Pulmonary artery endothelial cell (primary cell): ENCODE measurements around the gene PRSS8. TPM values are rescaled to one million over a fixed set of nuclear protein-coding genes. Genes with fewer than 3 reads are reported as not detected.
A peak's percentile ranks its signal among the peaks of the same experiment; 100 is the strongest.
"Not testable (repeated sequence)": the region's sequence is repeated elsewhere in the genome, so short reads cannot be mapped to it uniquely, and the experiment has no call there.

Experiments
- DNase-seq: peaks from one replicate; pipeline ENCODE4 v3.0.0-alpha.2; 2011; ENCODE audit warnings: low read depth, low spot score
- total RNA-seq: library from RNA; depleted of rRNA; stranded (reverse); fragments of >200 nt; gene quantifications from 2 replicates; pipeline ENCODE4 v1.2.3, GENCODE V29; 2014

PRSS8 gene
- not detected in 2 replicates for total RNA-seq

GRCh38 chr16:31135535-31136286 is at the start of gene PRSS8:
PRSS8 (minus strand) TSS chr16:31135727; CDS start chr16:31135498, 229 bp downstream.
- DNase-seq: no peak

DNA sequence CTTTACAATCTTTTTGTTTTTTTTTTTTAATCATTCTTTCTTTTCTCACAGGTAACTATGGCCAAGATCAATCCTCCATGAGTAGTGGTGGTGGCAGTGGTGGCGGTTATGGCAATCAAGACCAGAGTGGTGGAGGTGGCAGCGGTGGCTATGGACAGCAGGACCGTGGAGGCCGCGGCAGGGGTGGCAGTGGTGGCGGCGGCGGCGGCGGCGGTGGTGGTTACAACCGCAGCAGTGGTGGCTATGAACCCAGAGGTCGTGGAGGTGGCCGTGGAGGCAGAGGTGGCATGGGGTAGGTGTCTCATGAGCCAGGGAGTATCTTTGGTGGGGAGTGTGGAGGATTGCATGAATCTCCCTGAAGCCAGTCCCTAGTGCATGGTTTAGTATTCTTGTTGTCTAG is 49.4 kb upstream of the PRSS8 start:
- no peak for DNase-seq

DNA sequence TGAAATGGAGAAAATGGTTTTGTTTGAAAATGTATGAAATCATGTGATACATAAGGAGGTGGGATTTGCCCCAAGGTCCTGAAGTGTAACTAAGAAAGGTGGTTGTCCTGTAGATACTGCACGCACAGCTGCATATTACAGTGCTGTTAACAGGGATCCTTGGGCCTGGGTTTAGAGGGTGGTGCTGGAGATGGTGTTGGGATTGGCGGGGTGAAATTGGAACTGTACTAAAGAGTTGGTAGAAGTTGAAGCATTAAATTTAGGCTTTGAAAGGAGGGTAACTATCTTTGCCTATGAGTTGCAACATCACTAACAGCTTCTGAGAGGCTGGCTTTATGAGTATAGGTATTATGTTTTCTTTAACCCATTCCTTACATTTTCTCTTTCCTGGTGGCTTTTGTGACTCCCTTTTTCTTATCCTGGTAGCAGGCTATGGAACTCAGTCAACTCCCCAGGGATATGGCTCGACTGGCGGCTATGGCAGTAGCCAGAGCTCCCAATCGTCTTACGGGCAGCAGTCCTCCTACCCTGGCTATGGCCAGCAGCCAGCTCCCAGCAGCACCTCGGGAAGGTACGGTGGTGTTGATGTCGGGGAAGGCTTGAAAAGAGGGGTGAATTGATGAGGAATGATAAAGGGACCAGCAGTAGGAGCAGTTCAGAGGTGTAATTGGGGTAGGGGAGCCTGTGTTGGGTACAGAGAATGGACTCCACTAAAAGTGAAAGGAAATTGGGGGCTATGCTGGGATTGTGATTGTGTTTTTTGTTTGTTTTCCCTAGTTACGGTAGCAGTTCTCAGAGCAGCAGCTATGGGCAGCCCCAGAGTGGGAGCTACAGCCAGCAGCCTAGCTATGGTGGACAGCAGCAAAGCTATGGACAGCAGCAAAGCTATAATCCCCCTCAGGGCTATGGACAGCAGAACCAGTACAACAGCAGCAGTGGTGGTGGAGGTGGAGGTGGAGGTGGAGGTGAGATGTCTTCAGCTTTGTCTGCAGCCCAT is 48.2 kb upstream of the PRSS8 start:
- no peak for DNase-seq

DNA sequence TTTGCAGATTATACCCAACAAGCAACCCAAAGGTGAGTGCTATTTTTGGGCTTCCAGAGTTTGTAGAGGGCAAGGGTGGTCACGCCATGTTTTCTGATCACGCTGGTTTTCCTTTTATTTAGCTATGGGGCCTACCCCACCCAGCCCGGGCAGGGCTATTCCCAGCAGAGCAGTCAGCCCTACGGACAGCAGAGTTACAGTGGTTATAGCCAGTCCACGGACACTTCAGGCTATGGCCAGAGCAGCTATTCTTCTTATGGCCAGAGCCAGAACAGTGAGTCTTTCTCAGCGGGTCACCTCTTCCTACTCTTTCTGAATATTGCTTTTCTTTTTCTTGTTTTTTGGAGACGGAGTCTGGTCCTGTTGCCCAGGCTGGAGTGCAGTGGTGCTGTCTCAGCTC is 46.9 kb upstream of the PRSS8 start:
- DNase-seq: no peak

GRCh38 chr16:31181102-31181830 is 45.7 kb upstream of the PRSS8 start:
- DNase-seq: no peak

DNA sequence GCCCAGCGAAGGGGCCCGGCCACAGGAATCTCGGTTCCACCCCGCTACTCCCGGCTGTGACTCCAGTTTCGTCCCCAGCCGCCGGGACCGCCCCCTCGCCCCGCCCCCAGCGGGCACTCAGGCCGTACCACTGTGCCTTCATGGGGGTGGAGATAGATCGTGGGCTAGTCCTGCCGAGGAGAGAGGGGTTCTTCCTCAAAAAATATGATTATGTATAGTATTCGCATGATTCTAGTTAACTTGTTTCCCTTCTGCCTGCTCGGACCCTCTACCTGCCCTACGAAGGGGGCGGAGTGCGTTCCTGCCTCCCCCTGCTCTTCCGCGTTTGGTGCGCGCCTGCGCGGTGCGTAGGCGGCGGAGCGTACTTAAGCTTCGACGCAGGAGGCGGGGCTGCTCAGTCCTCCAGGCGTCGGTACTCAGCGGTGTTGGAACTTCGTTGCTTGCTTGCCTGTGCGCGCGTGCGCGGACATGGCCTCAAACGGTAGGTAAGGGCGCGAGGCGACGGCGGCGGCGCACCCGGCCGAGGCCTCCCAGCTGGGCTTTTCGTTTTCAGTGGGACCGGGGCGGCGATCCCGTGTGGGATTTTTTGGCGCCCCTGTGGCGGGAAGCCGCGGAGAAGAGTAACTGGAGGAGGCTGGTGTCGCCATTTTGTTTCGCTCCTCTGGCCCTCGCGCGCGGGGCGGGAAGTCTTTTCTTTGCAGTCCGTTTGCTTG is 44.4 kb upstream of the PRSS8 start, which contains the start of gene FUS:
Gene FUS (plus strand): TSS at position 393 of the 713 bp plus-strand sequence. CDS start 76 bp downstream, at position 469.
- peak; percentile 49 for DNase-seq

GRCh38 chr16:31179219-31179746 is 43.8 kb upstream of the PRSS8 start:
- DNase-seq: no peak

DNA sequence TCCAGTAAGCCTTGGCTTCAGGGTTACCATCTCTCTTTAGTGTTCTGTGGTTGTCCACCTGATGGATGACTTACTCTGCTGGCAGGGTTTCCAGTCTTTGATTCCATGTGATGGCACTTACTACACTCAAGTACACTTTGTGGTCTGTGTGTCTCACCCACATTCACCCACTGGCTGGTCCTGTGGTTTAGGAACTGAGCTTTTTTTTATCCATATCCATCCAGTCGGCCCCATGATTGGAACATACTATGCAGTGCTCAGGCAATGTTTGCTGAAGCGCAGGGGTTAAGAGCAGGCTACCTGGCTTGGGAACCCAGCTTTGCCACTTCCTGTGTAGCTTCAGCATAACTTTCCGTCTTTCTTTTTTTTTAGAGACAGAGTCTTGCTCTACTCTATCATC is 41.6 kb upstream of the PRSS8 start:
- no peak for DNase-seq

- not testable (repeated sequence) for DNase-seq
These were observed 34.5 kb upstream of the PRSS8 start for GRCh38 chr16:31170048-31170447.

DNA sequence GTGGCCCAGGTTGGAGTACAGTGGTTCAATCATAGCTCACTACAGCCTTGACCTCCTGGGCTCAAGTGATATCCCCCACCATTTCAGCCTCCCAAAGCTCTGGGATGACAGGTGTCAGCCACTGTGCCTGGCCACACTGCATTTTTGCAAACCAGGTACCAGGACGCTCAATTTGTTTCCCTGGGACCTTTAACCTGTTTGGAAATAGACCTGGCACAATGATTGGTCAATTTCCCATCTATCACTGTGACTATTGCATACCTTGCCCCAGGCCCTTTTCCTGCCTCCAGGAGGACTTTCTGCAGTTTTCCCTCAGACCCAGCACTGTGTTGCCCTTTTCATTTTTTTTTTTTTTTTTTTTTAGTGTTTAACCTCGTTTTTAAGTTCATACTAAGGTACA is 33.3 kb upstream of the PRSS8 start:
- no peak for DNase-seq

- no peak for DNase-seq
These were observed 31.8 kb upstream of the PRSS8 start for GRCh38 chr16:31167315-31167714.

- no peak for DNase-seq
These were observed 21.6 kb upstream of the PRSS8 start for GRCh38 chr16:31157136-31157535.

GRCh38 chr16:31150976-31151375 is 15.4 kb upstream of the PRSS8 start:
- DNase-seq: not testable (repeated sequence)

DNA sequence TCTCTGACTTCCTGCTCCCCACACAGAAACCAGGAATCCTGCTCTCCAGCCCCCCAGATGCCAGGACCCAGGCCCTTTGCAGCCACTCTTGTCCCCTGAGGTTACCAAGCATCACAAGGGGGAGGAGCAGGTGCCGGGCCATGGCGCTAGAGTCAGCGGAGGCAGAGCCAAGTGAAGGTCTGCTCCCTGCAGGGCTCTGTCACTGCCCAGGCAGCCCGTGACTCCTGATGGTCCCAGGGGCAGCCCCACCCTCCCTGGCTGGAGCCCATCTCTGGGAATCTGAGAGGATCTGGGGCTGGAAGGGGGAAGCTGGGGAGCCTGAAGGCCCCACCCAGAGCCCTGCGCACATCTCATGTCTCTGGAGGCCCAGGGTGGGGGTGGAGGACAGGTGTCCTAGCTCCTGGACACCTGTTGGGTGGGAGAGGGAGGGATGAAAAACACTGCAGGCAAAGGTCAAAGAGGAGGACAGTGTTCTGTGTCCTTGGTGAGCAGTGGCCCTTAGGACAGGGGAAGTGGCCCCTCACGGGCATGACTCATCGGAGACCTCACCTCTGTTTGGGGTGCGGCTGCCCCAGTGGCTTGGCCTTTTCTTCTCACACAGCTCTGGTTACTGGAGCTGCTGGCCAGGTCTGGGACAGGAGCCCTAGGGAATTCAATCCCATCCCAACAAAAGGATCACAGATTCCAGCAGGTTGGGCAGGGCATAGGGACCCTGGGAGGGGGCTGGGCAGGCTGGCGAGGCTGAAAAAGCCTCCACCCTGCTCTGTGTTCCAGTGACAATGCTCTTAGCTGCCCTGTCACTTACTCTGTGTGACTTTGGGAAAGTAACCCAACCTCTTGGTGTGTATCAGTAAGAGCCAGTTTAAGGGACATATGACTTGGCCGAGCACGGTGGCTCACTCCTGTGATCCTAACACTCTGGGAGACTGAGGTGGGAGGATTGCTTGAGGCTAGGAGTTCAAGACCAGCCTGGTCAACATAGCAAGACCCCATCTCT is 14.7 kb upstream of the PRSS8 start, which contains the start of gene PRSS36:
Gene PRSS36 (minus strand): TSS at position 173 of the 997 bp plus-strand sequence. CDS start 31 bp downstream, at position 142.
- no peak for DNase-seq

GRCh38 chr16:31149332-31149731 is 13.8 kb upstream of the PRSS8 start:
- no peak for DNase-seq

GRCh38 chr16:31148896-31149295 is 13.4 kb upstream of the PRSS8 start:
- no peak for DNase-seq

- no peak for DNase-seq
These were observed 12.8 kb upstream of the PRSS8 start for GRCh38 chr16:31148281-31148728.

DNA sequence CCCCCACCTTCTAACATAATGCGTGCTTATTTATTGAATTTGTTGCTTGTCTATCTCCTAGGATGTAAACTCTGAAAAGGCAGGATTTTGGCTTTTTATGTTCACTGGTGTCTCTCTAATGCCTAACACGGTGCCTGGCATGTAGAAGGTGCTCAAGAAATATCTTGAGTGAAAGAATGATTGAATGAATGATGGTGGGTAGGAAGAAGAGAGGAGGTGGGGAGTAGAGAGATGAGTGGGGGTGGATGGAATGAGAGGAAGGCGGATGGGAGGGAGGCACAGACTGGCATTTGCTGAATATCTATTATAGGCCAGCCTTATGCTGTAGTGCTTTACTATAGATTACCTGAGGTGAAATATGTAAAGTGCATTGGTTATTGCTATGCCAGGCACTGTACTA is 12.0 kb upstream of the PRSS8 start:
- DNase-seq: no peak

DNA sequence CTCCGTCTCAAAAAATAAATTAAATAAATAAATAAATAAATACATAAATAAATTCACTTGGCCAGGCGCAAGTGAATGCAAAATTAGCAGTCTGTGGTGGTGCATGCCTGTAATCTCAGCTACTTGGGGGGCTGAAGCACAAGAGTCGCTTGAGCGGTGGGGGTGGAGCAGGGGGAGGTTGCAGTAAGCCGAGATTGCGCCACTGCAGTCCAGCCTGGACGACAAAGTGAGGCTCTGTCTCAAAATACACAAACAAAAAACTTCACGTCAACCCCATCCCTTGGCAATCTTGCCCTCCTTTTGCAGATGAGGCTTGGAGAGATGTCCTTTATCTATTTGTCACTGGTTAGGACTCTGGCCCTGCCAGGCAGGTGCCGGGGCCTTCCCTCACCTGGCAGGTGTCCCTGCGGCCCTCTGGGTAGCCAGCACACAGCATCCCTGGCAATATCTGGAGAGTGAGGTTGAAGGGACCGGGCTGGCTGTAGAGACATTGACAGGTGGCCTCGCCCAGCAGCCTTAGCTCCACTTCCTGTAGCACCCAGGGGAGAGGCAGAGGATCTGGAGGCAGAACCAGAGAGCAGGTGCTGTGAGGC is 10.0 kb upstream of the PRSS8 start:
- no peak for DNase-seq
